ENCODE data around the gene INMT. TPM values are rescaled to one million over a fixed set of nuclear protein-coding genes. Genes with fewer than 3 reads are reported as not detected.

Gene INMT
- 0.28 TPM in 1 of 2 replicates, not detected in the other for total RNA-seq

DNA sequence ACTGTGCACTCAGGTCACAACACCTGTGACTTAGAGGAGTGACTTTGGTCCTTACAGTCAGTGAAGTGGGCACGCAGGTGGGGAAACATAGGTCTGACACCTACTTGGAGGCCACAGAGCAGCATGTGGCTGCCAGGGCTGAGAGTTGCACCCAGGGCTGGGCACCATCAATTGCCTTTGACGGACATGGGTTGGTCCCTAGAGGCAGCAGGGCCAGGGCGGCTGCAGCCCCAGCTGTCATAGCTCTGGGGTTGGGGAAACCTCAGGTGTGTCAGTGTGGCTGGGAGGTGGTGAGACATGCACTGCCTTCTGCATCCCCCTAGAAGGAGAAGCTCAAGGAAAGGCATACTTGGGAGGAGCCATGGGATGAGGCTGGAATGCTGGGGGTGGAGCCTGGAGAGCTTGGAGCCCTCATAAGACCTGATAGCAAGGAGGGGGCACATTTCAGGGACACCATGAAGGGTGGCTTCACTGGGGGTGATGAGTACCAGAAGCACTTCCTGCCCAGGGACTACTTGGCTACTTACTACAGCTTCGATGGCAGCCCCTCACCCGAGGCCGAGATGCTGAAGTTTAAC is at the start of gene INMT:
Gene INMT, plus strand, starts transcription at position 440 of the 578 bp plus-strand sequence. Its CDS starts 16 bp downstream, at position 456.

DNA sequence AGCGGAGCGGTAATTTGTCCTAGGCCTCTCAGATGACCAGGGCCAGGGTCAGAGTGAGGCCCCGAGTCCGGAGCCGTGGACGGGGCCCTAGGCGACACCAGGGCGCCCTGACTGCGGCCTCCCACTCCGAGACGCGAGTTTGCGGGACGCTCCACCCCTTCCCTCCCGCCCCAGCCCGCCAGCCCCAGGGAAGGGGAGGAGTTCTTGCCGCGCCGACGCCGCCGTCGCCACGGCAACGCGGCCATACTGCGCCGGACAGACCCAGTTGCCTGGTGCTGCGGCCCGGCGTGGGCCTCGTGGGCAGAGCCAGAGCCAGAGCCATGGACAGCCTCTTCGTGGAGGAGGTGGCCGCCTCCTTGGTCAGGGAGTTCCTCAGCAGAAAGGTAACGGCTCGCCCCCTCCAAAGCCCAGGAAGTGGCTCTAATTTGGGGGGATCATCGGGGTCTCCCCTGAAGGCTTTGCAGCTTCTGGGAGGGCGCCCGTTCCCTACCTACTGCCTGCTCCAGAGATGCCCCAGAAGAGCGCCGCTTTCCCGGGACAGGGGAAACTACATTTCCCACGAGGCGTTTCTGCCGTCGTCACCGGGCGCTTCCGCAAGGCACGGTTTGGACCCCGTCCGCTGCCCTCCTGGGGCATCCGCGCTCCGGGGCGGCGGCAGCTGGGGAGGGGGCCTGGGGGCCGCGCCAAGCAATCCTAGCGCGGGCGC is 19.4 kb downstream of the INMT start, which contains the start of gene MINDY4:
Gene MINDY4, plus strand, starts transcription at position 244 of the 706 bp plus-strand sequence. Its CDS starts 77 bp downstream, at position 321.

Other genes starting within 250 kb of the INMT start
- gene GGCT, start 247.3 kb upstream of the INMT start, total RNA-seq: 34.6 and 35.0 TPM in 2 replicates
- 127 and 194 TPM in 2 replicates for gene GARS1, start 157.3 kb upstream of the INMT start, total RNA-seq
- not detected in 2 replicates for gene CRHR2, start 69.7 kb upstream of the INMT start, total RNA-seq
- gene MINDY4, start 19.3 kb downstream of the INMT start, total RNA-seq: 2.6 and 4.0 TPM in 2 replicates
- gene AQP1, start 159.7 kb downstream of the INMT start, total RNA-seq: 14.2 TPM in 2 replicates
- 0.27 TPM in 1 of 2 replicates, not detected in the other for gene GHRHR, start 211.8 kb downstream of the INMT start, total RNA-seq